Heart right ventricle (tissue), 16 donors: ENCODE results near the gene JOSD2. TPM values are rescaled to one million over a fixed set of nuclear protein-coding genes. Genes with fewer than 3 reads are reported as not detected.

Source experiments
- ATAC-seq, 8 donors: fragments of 200-7000 bp; cut with Tn5 transposase; one replicate each; pipeline ENCODE4 v1.9.1; 2020; ENCODE audit warnings: mild to moderate bottlenecking in 8 of 8, moderate library complexity in 8 of 8, moderate number of reproducible peaks in 1 of 8
- DNase-seq, 2 donors: peaks; one replicate each; pipeline ENCODE4 v3.0.0-alpha.2; 2020
- H3K27ac ChIP-seq, 10 donors: fragments of 200-600 bp; sonication (generic) in 2 of 10; one replicate each; pipeline versions ENCODE4 v1.5.0 to v1.8.0; 2020 to 2022; ENCODE audit warnings: mild to moderate bottlenecking in 3 of 10
- H3K27me3 ChIP-seq, 7 donors: fragments of 200-600 bp; one replicate each; pipeline ENCODE4 v1.8.0; 2021 to 2022; ENCODE audit warnings: mild to moderate bottlenecking in 2 of 7
- H3K36me3 ChIP-seq, 9 donors: fragments of 200-600 bp; sonication (generic) in 1 of 9; one replicate each; pipeline versions ENCODE4 v1.5.0 to v1.8.0; 2020 to 2022; ENCODE audit warnings: mild to moderate bottlenecking in 2 of 9
- H3K4me1 ChIP-seq, 9 donors: fragments of 200-600 bp; sonication (generic) in 1 of 9; one replicate each; pipeline versions ENCODE4 v1.5.0 to v1.8.0; 2020 to 2022; ENCODE audit warnings: mild to moderate bottlenecking in 4 of 9
- H3K4me3 ChIP-seq, 10 donors: fragments of 200-600 bp; sonication (generic) in 2 of 10; one replicate each; pipeline versions ENCODE4 v1.5.0 to v1.8.0; 2020 to 2022; ENCODE audit warnings: mild to moderate bottlenecking in 7 of 10, moderate library complexity in 2 of 10
- H3K9me3 ChIP-seq, 11 donors: fragments of 200-600 bp in 10 of 11; sonication (generic) in 2 of 11; one replicate each; pipeline versions ENCODE4 v1.5.0 to v1.8.0; 2013 to 2022; ENCODE audit warnings: mild to moderate bottlenecking in 2 of 11, control low read depth in 1 of 11, moderate library complexity in 1 of 11
- WGBS, 2 donors: extraction: QIAGEN DNeasy Blood & Tissue Kit; methylation state at CpG; one replicate each; pipeline ENCODE4 v1.1.7; 2013; ENCODE audit warnings: inconsistent platforms in 1 of 2; 5-methylcytosine and 5-hydroxymethylcytosine counted together
- intact Hi-C, 10 donors: fragments of 100-400 bp; cut with DNase I; formaldehyde crosslinking; loops; one replicate each; pipeline versions ENCODE4 v1.11.1 to v1.14.2; 2022
- polyA plus RNA-seq, 2 donors: library from polyadenylated mRNA; stranded (reverse); fragments of 200-250 nt; gene quantifications; one replicate each; pipeline ENCODE4 v1.2.3, GENCODE V29; 2013
- total RNA-seq, 10 donors: library from RNA; stranded (reverse); fragmentation: NEBNext Ultra II Directional in 3 of 10; extraction: Animal tissue kit (Norgen Biotek cat#: 25700) in 3 of 10; gene quantifications; one replicate each; pipeline versions ENCODE4 v1.2.1 to v1.2.4, GENCODE V29; 2021 to 2023
- TF ChIP-seq, protein P1 (sequence below), 9 donors: fragments of 200-600 bp; sonication (generic) in 2 of 9; IDR thresholded peaks; one replicate each; pipeline versions ENCODE4 v1.5.0 to v1.8.0; 2021 to 2022; ENCODE audit warnings: antibody characterized with exemption in 9 of 9, mild to moderate bottlenecking in 5 of 9, moderate library complexity in 1 of 9
- donor health status: Arrhythmogenic right ventricular cardiomyopathy.
- donor health status: ischemic (EF 13 %, LVEDD 7.1; RV severe dilation, severe dysfunction).
- donor health status: healthy with polysubstance abuse.
- donor health status: DM: no; HTN: yes; CAD: no.
- donor health status: DM: no; HTN: no; CAD: no.
- donor health status: ischemic (EF 25% LVEDD 6.9; RV normal size, moderate dysfunction).
- donor health status: ischemic (EF 25% LVEDD 5.7; RV mildly dilated, moderate dysfunction).
- donor health status: healthy.
- donor health status: DM: yes; HTN: yes; CAD: no.
- donor health status: Ischemic cardiomyopathy.
- donor health status: ischemic (EF 35%, LVEDD 5.7; RV mildly dilated, moderate dysfunction).
- donor health status: nonischemic (EF 11% LVEDD 7.7; RV severe dilation, severe dysfunction).
- donor health status: DM: yes; HTN: yes; CAD: no.
- donor health status: PGD.
- donor health status: ischemic (EF 29% LVEDD 5.4; RV normal size, mild dysfunction).
- donor health status: nonischemic (EF 23%, LVEDD 6.1; RV moderate dilation, normal function).

The JOSD2 gene
- total and polyA plus RNA-seq, 12 donors, result 13.3 to 69.6 (median 31.0) TPM

DNA sequence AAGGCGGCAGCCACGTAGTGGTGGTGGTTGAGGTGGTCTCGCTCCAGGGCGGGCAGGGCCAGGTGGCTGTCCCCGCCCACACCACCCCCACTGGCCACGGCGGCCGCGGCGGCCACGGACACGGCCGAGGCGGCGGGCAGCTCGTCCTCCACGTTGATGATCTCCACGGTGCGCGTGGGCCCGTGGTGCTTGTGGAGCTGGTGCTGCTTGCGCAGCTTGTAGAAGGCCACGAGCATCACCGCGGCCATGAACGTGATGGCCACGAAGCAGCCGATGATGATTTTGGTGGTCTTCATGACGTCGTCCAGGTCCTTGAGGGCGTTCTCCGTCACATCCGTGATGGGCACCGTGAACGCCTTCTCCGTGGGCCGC, 6.7 kb upstream of the JOSD2 start:
- WGBS, 2 donors, result 97 to 98% methylated on average over 36 to 37 of the region's 37 CpGs
- H3K27me3 ChIP-seq, result peaks cover 0 to 13% (median 0%) of the 10 kb centered on the region in 7 donors
- TF ChIP-seq, protein P1, sequence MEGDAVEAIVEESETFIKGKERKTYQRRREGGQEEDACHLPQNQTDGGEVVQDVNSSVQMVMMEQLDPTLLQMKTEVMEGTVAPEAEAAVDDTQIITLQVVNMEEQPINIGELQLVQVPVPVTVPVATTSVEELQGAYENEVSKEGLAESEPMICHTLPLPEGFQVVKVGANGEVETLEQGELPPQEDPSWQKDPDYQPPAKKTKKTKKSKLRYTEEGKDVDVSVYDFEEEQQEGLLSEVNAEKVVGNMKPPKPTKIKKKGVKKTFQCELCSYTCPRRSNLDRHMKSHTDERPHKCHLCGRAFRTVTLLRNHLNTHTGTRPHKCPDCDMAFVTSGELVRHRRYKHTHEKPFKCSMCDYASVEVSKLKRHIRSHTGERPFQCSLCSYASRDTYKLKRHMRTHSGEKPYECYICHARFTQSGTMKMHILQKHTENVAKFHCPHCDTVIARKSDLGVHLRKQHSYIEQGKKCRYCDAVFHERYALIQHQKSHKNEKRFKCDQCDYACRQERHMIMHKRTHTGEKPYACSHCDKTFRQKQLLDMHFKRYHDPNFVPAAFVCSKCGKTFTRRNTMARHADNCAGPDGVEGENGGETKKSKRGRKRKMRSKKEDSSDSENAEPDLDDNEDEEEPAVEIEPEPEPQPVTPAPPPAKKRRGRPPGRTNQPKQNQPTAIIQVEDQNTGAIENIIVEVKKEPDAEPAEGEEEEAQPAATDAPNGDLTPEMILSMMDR (IDR thresholded peaks at IDR 0.05), result no peak
- H3K9me3 ChIP-seq, result no peaks in the 10 kb centered on the region
- intact Hi-C loops, result loop anchor here in 1 of 10 donors (10.0 kb wide), 1 partner anchor 287 kb away; no protein-coding TSS in a partner anchor
- H3K27ac ChIP-seq, result no peak overlapping the region
- H3K4me3 ChIP-seq, result no peak overlapping the region
- DNase-seq (no peak), ATAC-seq (no peak)
- no peaks in the 10 kb centered on the region for H3K4me1 ChIP-seq
- no peaks in the 10 kb centered on the region for H3K36me3 ChIP-seq

DNA sequence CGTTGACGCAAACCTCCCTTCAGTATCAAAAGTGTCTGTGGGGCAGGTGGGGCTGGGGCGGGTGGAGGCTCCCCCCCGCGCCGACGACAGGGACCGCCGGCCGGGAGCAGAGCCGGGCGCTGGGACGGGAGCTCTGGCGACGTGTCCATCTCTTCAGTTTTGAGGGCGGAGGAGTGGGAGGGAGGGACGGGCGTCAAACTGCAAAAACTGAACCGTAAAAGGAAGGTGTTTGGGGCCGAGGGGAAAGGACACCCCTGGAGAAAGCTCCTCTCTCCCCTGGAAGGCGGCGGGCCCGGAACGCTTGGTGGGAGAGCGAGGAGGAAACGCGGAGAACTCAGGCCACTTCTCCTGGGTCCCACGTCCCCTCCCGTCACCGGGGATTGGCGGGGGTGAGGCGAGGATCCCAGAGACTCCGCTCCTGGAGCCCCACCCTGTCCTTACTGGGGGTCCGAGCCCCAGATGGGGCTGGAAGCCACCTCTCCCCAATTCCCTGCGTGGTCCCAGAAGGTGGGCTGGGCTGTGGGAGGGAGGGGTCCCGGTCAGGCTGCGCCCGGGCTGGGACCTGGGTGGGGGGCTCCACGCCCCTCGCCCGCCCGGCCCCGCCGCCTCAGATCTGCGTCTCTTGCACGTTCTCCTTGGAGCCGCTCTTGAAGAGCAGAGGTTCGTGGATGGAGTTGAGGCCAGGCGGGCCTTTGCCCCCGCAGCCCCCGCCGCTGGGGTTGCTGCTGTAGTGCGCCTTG, 6.1 kb upstream of the JOSD2 start:
- WGBS, 2 donors, result 65 to 74% methylated on average over 44 to 53 of the region's 53 CpGs
- intact Hi-C loops, result loop anchor here in 1 of 10 donors (10.0 kb wide), 1 partner anchor 288 kb away; no protein-coding TSS in a partner anchor
- DNase-seq (no peak), ATAC-seq (no peak)
- H3K4me3 ChIP-seq, result no peak overlapping the region
- H3K9me3 ChIP-seq, result no peaks in the 10 kb centered on the region
- H3K4me1 ChIP-seq, result peaks cover 0 to 1% (median 0%) of the 10 kb centered on the region in 9 donors
- no peaks in the 10 kb centered on the region for H3K36me3 ChIP-seq
- TF ChIP-seq, protein P1 (IDR thresholded peaks at IDR 0.05), result no peak
- H3K27me3 ChIP-seq, result peaks cover 0 to 13% (median 0%) of the 10 kb centered on the region in 7 donors
- H3K27ac ChIP-seq, result no peak overlapping the region

DNA sequence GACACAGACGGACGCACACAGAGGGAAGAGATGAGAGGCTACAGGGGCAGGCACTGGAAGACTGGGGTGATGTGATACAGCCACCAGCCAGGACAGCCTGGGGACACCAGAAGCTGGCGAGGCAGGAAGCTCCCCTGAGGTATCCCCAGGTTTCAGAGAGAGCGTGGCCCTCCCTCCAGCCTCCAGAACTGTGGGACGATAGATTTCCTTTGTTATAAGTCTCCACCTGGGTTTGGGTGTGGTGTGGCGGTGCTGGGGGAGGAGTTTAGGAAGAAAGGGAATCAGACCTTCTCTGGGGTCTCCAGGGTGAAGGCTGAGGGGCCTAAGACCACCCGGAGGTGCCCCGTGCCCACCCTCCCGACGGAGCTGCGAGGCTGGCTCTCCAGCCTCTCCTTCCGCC, 5.5 kb upstream of the JOSD2 start:
- intact Hi-C loops, result loop anchor here in 1 of 10 donors (10.0 kb wide), 1 partner anchor 288 kb away; no protein-coding TSS in a partner anchor

DNA sequence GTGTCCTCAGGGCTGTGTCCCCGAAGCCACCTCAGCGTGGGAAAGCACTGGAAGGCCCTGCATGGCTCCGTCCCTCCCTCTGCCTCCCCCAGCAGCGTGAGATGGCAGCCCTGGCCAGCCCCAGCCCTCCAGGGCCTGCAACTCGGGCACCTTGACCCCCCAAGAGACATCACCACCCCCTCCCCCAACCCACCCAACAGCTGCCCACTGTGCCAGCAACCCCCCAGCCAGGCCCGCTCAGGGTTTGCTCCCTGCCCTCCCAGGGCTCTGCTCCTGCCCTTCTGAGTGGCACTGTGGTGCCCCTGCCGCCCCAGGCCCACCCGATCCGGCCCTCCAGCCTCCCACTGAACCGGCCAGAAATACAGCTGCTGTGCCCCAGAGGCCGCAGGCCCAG, 4.2 kb upstream of the JOSD2 start:
- no peaks in the 10 kb centered on the region for H3K9me3 ChIP-seq
- intact Hi-C loops, result loop anchor here in 1 of 10 donors (10.0 kb wide), 1 partner anchor 290 kb away; no protein-coding TSS in a partner anchor
- H3K4me1 ChIP-seq, result peaks cover 3 to 14% (median 8%) of the 10 kb centered on the region in 9 donors
- no peak for DNase-seq
- TF ChIP-seq, protein P1 (IDR thresholded peaks at IDR 0.05), result no peak
- no peak overlapping the region for H3K27ac ChIP-seq
- no peaks in the 10 kb centered on the region for H3K36me3 ChIP-seq
- H3K4me3 ChIP-seq, result no peak overlapping the region
- H3K27me3 ChIP-seq, result peaks cover 0 to 13% (median 0%) of the 10 kb centered on the region in 7 donors
- 73 to 75% methylated on average over 10 to 11 of the region's 11 CpGs for WGBS, 2 donors
- no peak for ATAC-seq

More for the DNA sequence above, 5.5 kb upstream of the JOSD2 start:
- H3K9me3 ChIP-seq, result no peaks in the 10 kb centered on the region
- no peaks in the 10 kb centered on the region for H3K36me3 ChIP-seq
- peaks cover 0 to 8% (median 0%) of the 10 kb centered on the region in 9 donors for H3K4me1 ChIP-seq
- H3K4me3 ChIP-seq, result no peak overlapping the region
- WGBS, 2 donors, result 68 to 72% methylated on average over 12 of the region's 12 CpGs
- H3K27ac ChIP-seq, result no peak overlapping the region
- TF ChIP-seq, protein P1 (IDR thresholded peaks at IDR 0.05), result no peak
- ATAC-seq (no peak), DNase-seq (no peak)
- H3K27me3 ChIP-seq, result peaks cover 0 to 13% (median 0%) of the 10 kb centered on the region in 7 donors
